Measurements from ENCODE around the gene BRWD1. TPM values are rescaled to one million over a fixed set of nuclear protein-coding genes. Genes with fewer than 3 reads are reported as not detected.

Gene BRWD1
- total RNA-seq, 2 experiments from 2014 or later: 16.5 to 18.2 TPM

- Mint-ChIP-seq H3K27me3 (no peaks in the 10 kb centered on the region), H3K9me3 (no peaks in the 10 kb centered on the region), H3K36me3 (peaks cover 41% of the 10 kb centered on the region), H3K27ac (no peak overlapping the region), H3K4me3 (no peak overlapping the region), H3K4me1 (peaks cover 19% of the 10 kb centered on the region)
- DNase-seq: no peak
Measured at GRCh38 chr21:39341249-39341923, 28.0 kb upstream of the BRWD1 start.

GRCh38 chr21:39340687-39341086 lies 27.3 kb upstream of the BRWD1 start:
- Mint-ChIP-seq H3K27ac (no peak overlapping the region), H3K4me1 (peaks cover 12% of the 10 kb centered on the region)

GRCh38 chr21:39339231-39339630 lies 25.8 kb upstream of the BRWD1 start:
- Mint-ChIP-seq H3K27me3 (no peaks in the 10 kb centered on the region), H3K36me3 (peaks cover 25% of the 10 kb centered on the region), H3K4me3 (no peak overlapping the region), H3K9me3 (no peaks in the 10 kb centered on the region), H3K27ac (no peak overlapping the region), H3K4me1 (peaks cover 2% of the 10 kb centered on the region)
- no peak for DNase-seq

More at GRCh38 chr21:39340687-39341086, 27.3 kb upstream of the BRWD1 start:
- no peak for DNase-seq
- no peak overlapping the region for H3K4me3 Mint-ChIP-seq
- no peaks in the 10 kb centered on the region for H3K27me3 Mint-ChIP-seq
- no peaks in the 10 kb centered on the region for H3K9me3 Mint-ChIP-seq
- peaks cover 35% of the 10 kb centered on the region for H3K36me3 Mint-ChIP-seq

DNA sequence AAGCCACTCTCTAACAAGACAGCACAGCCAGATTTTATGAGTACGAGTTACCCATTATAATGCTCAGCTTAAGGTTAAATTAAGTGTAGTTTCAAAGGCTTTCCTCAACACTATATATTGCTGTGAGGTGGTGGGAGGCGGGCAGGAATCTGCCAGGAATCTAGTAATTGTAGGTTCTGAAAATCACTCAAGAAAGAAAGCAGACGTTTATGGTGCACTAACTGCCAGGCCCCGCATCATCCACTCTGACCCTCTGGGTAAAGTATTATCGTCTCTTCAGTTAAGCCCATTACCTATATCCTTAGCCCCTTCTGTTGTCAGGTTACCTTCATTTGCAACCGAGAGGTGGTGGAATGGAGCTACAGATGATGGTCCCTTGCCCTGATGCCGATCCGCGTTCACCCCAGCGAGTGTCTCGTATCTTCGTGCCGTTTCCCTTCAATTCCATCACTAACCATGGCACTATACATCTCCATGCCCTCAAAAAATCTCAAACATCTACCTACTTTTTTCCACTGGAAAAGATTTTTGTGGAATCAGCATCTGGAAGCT lies 23.1 kb upstream of the BRWD1 start:
- Mint-ChIP-seq H3K4me3 (no peak overlapping the region), H3K27ac (no peak overlapping the region), H3K4me1 (no peaks in the 10 kb centered on the region), H3K36me3 (peaks cover 6% of the 10 kb centered on the region), H3K9me3 (no peaks in the 10 kb centered on the region), H3K27me3 (no peaks in the 10 kb centered on the region)
- DNase-seq: no peak

DNA sequence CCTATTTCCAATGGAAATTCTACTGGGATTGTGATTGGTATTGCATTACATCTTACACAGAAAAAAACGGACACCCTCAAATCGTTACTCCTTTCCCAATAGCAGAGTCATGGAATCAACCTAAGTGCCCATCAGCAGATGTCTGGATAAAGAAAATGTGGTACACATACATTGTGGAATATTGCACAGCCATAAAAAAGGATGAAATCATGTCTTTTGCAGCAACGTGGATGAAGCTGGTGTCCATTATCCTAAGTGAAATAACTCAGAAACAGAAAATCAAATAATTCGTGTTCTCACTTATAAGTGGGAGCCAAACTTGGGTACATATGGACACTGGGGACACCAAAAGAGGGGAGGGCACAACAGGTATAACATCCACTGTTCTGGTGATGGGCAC lies 21.2 kb upstream of the BRWD1 start:
- Mint-ChIP-seq H3K4me3 (no peak overlapping the region), H3K4me1 (no peaks in the 10 kb centered on the region), H3K27me3 (no peaks in the 10 kb centered on the region), H3K27ac (no peak overlapping the region), H3K9me3 (no peaks in the 10 kb centered on the region), H3K36me3 (no peaks in the 10 kb centered on the region)
- no peak for DNase-seq

DNA sequence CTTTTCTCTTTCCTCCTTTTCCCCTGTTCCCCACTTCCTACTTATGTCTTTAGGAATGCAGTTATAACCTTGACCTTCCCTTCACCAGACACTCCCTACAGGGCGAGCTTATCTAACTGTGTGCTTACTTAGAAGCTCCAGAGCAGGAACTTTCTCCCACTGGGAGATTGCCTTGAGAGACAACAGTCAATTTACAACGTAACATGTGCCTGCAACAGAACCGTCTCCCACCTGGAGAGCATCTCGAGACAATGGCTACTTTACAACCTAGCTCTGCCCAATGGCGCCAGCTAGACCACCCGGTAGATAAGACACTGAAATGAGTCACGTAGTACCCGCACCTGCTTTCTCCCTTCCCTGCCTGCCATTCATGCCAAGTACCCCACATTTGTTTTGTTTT lies 18.7 kb upstream of the BRWD1 start:
- no peak overlapping the region for H3K4me3 Mint-ChIP-seq
- no peaks in the 10 kb centered on the region for H3K4me1 Mint-ChIP-seq
- no peak for DNase-seq
- no peak overlapping the region for H3K27ac Mint-ChIP-seq
- H3K9me3 Mint-ChIP-seq: no peaks in the 10 kb centered on the region
- H3K27me3 Mint-ChIP-seq: no peaks in the 10 kb centered on the region
- H3K36me3 Mint-ChIP-seq: no peaks in the 10 kb centered on the region

GRCh38 chr21:39330001-39330400 lies 16.6 kb upstream of the BRWD1 start:
- no peaks in the 10 kb centered on the region for H3K36me3 Mint-ChIP-seq
- no peak overlapping the region for H3K27ac Mint-ChIP-seq
- H3K27me3 Mint-ChIP-seq: no peaks in the 10 kb centered on the region

GRCh38 chr21:39327727-39328126 lies 14.3 kb upstream of the BRWD1 start:
- Mint-ChIP-seq H3K4me1 (no peaks in the 10 kb centered on the region), H3K4me3 (no peak overlapping the region), H3K27me3 (no peaks in the 10 kb centered on the region), H3K9me3 (no peaks in the 10 kb centered on the region), H3K27ac (no peak overlapping the region), H3K36me3 (no peaks in the 10 kb centered on the region)
- DNase-seq: no peak

More at GRCh38 chr21:39330001-39330400, 16.6 kb upstream of the BRWD1 start:
- no peak overlapping the region for H3K4me3 Mint-ChIP-seq
- DNase-seq: no peak
- H3K4me1 Mint-ChIP-seq: no peaks in the 10 kb centered on the region
- no peaks in the 10 kb centered on the region for H3K9me3 Mint-ChIP-seq

DNA sequence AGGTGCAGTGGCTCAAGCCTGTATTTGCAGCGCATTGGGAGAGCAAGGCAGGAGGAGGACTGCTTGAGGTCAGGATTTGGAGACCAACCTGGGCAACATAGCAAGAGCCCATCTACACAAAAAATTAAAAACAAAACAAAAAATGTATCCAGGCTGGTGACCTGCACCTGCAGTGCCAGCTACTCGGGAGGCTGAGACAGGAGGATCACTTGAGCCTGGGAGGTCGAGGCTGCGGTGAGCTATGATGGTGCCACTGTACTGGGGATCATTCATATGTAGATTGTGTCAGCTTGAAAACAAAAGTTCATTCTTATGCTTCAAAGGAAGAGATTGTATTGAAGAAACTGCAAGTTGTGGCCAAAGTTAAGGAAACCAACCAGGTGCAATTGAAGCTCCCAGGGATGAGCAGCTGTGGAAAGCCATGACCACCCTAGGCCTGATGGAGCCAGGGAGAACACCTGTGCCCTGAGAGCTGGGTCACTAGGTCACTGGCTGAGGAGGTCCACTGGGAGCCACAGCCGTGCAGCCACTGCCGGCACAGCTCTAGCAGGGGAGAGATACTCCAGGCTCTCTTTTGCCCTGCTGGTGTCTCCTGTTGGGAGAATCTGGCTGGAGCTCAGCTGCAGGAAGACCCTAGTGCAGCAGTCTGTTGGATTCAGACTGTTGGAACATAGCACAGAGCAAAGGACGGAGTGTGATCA lies 13.3 kb upstream of the BRWD1 start:
- Mint-ChIP-seq H3K27me3 (no peaks in the 10 kb centered on the region), H3K27ac (no peak overlapping the region), H3K4me1 (no peaks in the 10 kb centered on the region), H3K36me3 (no peaks in the 10 kb centered on the region), H3K9me3 (no peaks in the 10 kb centered on the region), H3K4me3 (no peak overlapping the region)
- no peak for DNase-seq

DNA sequence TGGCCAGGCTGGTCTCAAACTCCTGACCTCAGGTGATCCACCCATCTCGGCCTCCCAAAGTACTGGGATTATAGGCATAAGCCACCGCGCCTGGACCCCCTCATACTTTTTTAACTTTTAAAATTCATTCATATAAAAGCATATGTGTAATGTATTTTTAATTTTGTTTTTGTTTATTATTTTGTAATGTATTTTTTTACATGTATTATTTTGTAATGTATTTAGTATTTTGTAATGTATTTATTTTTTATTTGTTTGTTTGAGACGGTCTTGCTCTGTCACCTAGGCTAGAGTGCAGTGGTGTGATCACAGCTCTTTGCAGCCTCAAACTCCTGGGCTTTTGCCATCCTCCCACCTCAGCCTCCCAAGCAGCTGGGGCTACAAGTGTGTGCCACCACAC lies 12.0 kb upstream of the BRWD1 start:
- Mint-ChIP-seq H3K27me3 (no peaks in the 10 kb centered on the region), H3K4me3 (no peak overlapping the region), H3K4me1 (no peaks in the 10 kb centered on the region), H3K27ac (no peak overlapping the region), H3K36me3 (no peaks in the 10 kb centered on the region), H3K9me3 (no peaks in the 10 kb centered on the region)
- DNase-seq: no peak

GRCh38 chr21:39321424-39321823 lies 8.0 kb upstream of the BRWD1 start:
- Mint-ChIP-seq H3K9me3 (no peaks in the 10 kb centered on the region), H3K4me3 (no peak overlapping the region), H3K36me3 (no peaks in the 10 kb centered on the region), H3K27ac (no peak overlapping the region), H3K27me3 (no peaks in the 10 kb centered on the region), H3K4me1 (no peaks in the 10 kb centered on the region)
- DNase-seq: no peak

GRCh38 chr21:39319814-39320332 lies 6.4 kb upstream of the BRWD1 start:
- no peaks in the 10 kb centered on the region for H3K27me3 Mint-ChIP-seq
- DNase-seq: no peak
- H3K36me3 Mint-ChIP-seq: no peaks in the 10 kb centered on the region
- no peak overlapping the region for H3K4me3 Mint-ChIP-seq
- H3K4me1 Mint-ChIP-seq: peaks cover 8% of the 10 kb centered on the region
- no peaks in the 10 kb centered on the region for H3K9me3 Mint-ChIP-seq
- H3K27ac Mint-ChIP-seq: no peak overlapping the region

GRCh38 chr21:39319251-39319756 lies 5.9 kb upstream of the BRWD1 start:
- DNase-seq: no peak
- Mint-ChIP-seq H3K9me3 (no peaks in the 10 kb centered on the region), H3K27me3 (no peaks in the 10 kb centered on the region), H3K4me3 (no peak overlapping the region), H3K4me1 (peaks cover 12% of the 10 kb centered on the region), H3K36me3 (no peaks in the 10 kb centered on the region), H3K27ac (no peak overlapping the region)

DNA sequence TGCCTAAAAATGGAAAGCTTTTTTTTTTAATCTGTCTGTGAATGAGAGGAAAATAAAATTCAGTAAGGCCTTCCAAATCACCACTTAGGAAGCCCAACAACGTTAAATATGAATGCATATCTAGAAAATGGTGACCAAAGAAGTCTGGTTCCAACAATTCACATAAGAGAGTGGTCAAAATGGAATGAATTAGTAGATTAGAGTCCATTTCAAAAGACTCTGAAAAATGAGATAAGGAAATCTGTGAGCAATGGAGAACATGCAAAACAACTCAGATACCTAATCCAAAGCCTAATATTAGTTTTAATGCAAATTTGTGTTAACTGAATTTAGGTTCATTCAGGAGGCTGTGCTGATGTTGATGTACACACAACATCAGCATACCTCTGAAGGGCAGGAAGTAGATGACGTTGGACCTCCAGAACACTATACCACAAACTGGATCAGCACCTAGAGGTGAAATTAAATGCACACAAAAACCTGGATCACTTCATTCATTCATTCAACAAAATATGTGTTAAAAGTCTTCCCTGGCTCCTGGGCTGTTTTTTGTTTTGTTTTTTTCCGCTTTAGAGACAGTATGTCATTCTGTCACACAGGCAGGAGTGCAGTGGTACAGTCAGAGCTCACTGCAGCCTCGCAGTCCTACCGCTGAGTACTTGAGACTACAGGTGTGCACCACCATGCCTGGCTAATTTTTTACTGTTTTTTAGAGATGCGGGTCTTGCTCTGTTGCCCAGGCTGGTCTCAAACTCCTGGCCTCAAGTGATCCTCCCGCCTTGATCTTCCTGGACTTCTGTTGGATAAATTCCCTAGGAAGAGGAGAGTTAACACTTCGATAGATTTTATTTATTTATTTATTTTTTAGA lies 4.9 kb upstream of the BRWD1 start:
- Mint-ChIP-seq H3K9me3 (no peaks in the 10 kb centered on the region), H3K4me3 (no peak overlapping the region), H3K27me3 (no peaks in the 10 kb centered on the region), H3K4me1 (peaks cover 14% of the 10 kb centered on the region), H3K36me3 (no peaks in the 10 kb centered on the region), H3K27ac (no peak overlapping the region)
- DNase-seq: no peak

Data from activated naive CD8-positive, alpha-beta T cell treated with anti-CD3 and anti-CD28 coated beads for 36 hours (primary cell).